Measurements from ENCODE around the gene CLIC5.

DNA sequence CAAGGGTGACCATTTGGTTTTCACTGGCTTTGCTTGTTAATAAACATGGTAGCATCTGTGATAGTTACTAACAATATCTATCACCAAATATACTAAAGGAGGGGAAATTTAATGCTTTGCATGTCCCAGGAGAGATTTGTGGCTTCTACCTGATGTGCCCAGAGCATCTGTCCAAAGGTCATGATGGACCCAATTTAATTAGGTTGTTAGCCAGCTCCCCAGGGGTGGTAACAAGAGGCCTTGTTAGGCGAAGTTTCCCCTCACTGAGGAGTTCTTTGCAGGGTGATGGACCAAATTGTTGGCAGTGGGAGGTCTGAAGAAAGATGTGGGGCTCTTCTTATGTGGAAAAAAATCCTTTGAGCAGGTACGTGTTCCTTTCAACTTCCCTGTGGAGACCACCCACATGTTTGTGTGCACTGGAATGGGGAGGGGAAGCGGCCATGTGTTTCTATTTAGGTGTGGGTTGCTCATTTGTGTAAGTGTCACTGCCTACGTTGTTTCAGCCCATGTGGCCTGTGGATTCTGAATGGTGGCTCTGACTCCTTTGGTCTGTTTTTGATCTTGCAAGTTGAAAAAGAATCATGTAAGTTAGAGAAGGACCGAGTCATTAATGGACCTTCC, 137.6 kb downstream of the CLIC5 start:
- TF ChIP-seq CTCF (IDR thresholded peaks at IDR 0.05; ENCODE audit: poor library complexity, severe bottlenecking) (no peak), EP300 (conservative IDR thresholded peaks at IDR 0.05; ENCODE audit: poor library complexity, severe bottlenecking) (no peak), TAF1 (IDR thresholded peaks at IDR 0.05; ENCODE audit: low read depth) (no peak)
- TF ChIP-seq, protein P1, sequence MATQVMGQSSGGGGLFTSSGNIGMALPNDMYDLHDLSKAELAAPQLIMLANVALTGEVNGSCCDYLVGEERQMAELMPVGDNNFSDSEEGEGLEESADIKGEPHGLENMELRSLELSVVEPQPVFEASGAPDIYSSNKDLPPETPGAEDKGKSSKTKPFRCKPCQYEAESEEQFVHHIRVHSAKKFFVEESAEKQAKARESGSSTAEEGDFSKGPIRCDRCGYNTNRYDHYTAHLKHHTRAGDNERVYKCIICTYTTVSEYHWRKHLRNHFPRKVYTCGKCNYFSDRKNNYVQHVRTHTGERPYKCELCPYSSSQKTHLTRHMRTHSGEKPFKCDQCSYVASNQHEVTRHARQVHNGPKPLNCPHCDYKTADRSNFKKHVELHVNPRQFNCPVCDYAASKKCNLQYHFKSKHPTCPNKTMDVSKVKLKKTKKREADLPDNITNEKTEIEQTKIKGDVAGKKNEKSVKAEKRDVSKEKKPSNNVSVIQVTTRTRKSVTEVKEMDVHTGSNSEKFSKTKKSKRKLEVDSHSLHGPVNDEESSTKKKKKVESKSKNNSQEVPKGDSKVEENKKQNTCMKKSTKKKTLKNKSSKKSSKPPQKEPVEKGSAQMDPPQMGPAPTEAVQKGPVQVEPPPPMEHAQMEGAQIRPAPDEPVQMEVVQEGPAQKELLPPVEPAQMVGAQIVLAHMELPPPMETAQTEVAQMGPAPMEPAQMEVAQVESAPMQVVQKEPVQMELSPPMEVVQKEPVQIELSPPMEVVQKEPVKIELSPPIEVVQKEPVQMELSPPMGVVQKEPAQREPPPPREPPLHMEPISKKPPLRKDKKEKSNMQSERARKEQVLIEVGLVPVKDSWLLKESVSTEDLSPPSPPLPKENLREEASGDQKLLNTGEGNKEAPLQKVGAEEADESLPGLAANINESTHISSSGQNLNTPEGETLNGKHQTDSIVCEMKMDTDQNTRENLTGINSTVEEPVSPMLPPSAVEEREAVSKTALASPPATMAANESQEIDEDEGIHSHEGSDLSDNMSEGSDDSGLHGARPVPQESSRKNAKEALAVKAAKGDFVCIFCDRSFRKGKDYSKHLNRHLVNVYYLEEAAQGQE (IDR thresholded peaks at IDR 0.05; ENCODE audit: borderline replicate concordance), result no peak
